Activated T-helper 1 cell treated with anti-CD3 and anti-CD28 coated beads, Interleukin-12 subunit alpha, Interleukin-12 subunit beta, Interleukin-2, Interleukin-4 antibody, amounts not matched to agents 30 ng/mL and 10 ng/mL and 1 ng/mL, durations not matched to agents 14 hours and 24 hours and 36 hours (primary cell): ENCODE data around the gene MRPL38. TPM values are rescaled to one million over a fixed set of nuclear protein-coding genes. Genes with fewer than 3 reads are reported as not detected.

Source experiments
- DNase-seq: peaks from one replicate; pipeline ENCODE4 v3.0.0; 2021; ENCODE audit warnings: low spot score
- H3K27ac Mint-ChIP-seq: one replicate; pipeline ENCODE4 v1.8.0; 2021; ENCODE audit warnings: mild to moderate bottlenecking, mixed read lengths
- H3K27me3 Mint-ChIP-seq: one replicate; pipeline ENCODE4 v1.8.0; 2022; ENCODE audit warnings: mild to moderate bottlenecking, moderate library complexity, mixed read lengths; ENCODE audit not compliant: insufficient read depth
- H3K36me3 Mint-ChIP-seq: one replicate; pipeline ENCODE4 v1.8.0; 2021; ENCODE audit warnings: low read depth, mixed read lengths
- H3K4me1 Mint-ChIP-seq: one replicate; pipeline ENCODE4 v1.8.0; 2021; ENCODE audit warnings: low read depth, mixed read lengths
- H3K4me3 Mint-ChIP-seq: one replicate; pipeline ENCODE4 v1.8.0; 2021; ENCODE audit warnings: mild to moderate bottlenecking, moderate library complexity, mixed read lengths
- H3K9me3 Mint-ChIP-seq: one replicate; pipeline ENCODE4 v1.8.0; 2021; ENCODE audit warnings: mixed read lengths
- intact Hi-C: fragments of 100-400 bp; cut with micrococcal nuclease; formaldehyde crosslinking; loops from one replicate; pipeline ENCODE4 v1.15.1; 2024
- total RNA-seq: library from RNA; stranded (reverse); gene quantifications from 2 replicates; pipeline ENCODE4 v1.2.3, GENCODE V29; 2022

MRPL38 gene
- 151 and 160 TPM in 2 replicates for total RNA-seq

GRCh38 chr17:75904749-75905521, at the start of gene MRPL38:
TSS of gene MRPL38 (minus strand) at chr17:75904884. CDS start at chr17:75904875, 9 bp downstream.
- peaks cover 5% of the 10 kb centered on the region for H3K36me3 Mint-ChIP-seq
- peak; percentile 96 for DNase-seq
- no peaks in the 10 kb centered on the region for H3K9me3 Mint-ChIP-seq
- H3K27me3 Mint-ChIP-seq = no peaks in the 10 kb centered on the region
- peak within 1 kb of the TSS; percentile 99 for H3K4me3 Mint-ChIP-seq
- H3K4me1 Mint-ChIP-seq = peaks cover 12% of the 10 kb centered on the region
- intact Hi-C loops = loop anchor here (1.0 to 10.0 kb wide), 9 partner anchors 9 to 394 kb away; partner anchors contain the start of genes ACOX1, FBF1, TEN1 and TRIM65
- H3K27ac Mint-ChIP-seq = peak within 1 kb of the TSS; percentile 84

GRCh38 chr17:75950855-75951554, 46.3 kb upstream of the MRPL38 start:
- H3K27ac Mint-ChIP-seq = no peak overlapping the region
- H3K9me3 Mint-ChIP-seq = no peaks in the 10 kb centered on the region
- no peak overlapping the region for H3K4me3 Mint-ChIP-seq
- peaks cover 25% of the 10 kb centered on the region for H3K36me3 Mint-ChIP-seq
- no peaks in the 10 kb centered on the region for H3K27me3 Mint-ChIP-seq
- DNase-seq = no peak
- intact Hi-C loops = no loop called here
- H3K4me1 Mint-ChIP-seq = peaks cover 7% of the 10 kb centered on the region

GRCh38 chr17:75950421-75950820, 45.7 kb upstream of the MRPL38 start:
- DNase-seq = no peak
- Mint-ChIP-seq H3K27me3 (no peaks in the 10 kb centered on the region), H3K4me1 (peaks cover 7% of the 10 kb centered on the region), H3K9me3 (no peaks in the 10 kb centered on the region), H3K27ac (no peak overlapping the region), H3K4me3 (no peak overlapping the region), H3K36me3 (peaks cover 22% of the 10 kb centered on the region)
- intact Hi-C loops = no loop called here

GRCh38 chr17:75945211-75945610, 40.5 kb upstream of the MRPL38 start:
- Mint-ChIP-seq H3K27ac (no peak overlapping the region), H3K4me3 (no peak overlapping the region), H3K27me3 (no peaks in the 10 kb centered on the region), H3K9me3 (no peaks in the 10 kb centered on the region), H3K4me1 (peaks cover 12% of the 10 kb centered on the region), H3K36me3 (peaks cover 9% of the 10 kb centered on the region)
- DNase-seq = no peak
- intact Hi-C loops = no loop called here

GRCh38 chr17:75943491-75943890, 38.8 kb upstream of the MRPL38 start:
- no peak overlapping the region for H3K4me3 Mint-ChIP-seq
- H3K9me3 Mint-ChIP-seq = no peaks in the 10 kb centered on the region

GRCh38 chr17:75942473-75942872, 37.8 kb upstream of the MRPL38 start:
- no peaks in the 10 kb centered on the region for H3K36me3 Mint-ChIP-seq
- peaks cover 13% of the 10 kb centered on the region for H3K4me1 Mint-ChIP-seq
- no peak overlapping the region for H3K27ac Mint-ChIP-seq
- no peaks in the 10 kb centered on the region for H3K27me3 Mint-ChIP-seq
- intact Hi-C loops = no loop called here
- no peak for DNase-seq
- no peak overlapping the region for H3K4me3 Mint-ChIP-seq
- no peaks in the 10 kb centered on the region for H3K9me3 Mint-ChIP-seq

More at GRCh38 chr17:75943491-75943890, 38.8 kb upstream of the MRPL38 start:
- intact Hi-C loops = no loop called here
- H3K27me3 Mint-ChIP-seq = no peaks in the 10 kb centered on the region
- H3K27ac Mint-ChIP-seq = no peak overlapping the region
- H3K36me3 Mint-ChIP-seq = peaks cover 5% of the 10 kb centered on the region
- H3K4me1 Mint-ChIP-seq = peaks cover 13% of the 10 kb centered on the region
- no peak for DNase-seq

GRCh38 chr17:75941442-75941819, 36.7 kb upstream of the MRPL38 start:
- no peaks in the 10 kb centered on the region for H3K27me3 Mint-ChIP-seq
- peaks cover 13% of the 10 kb centered on the region for H3K4me1 Mint-ChIP-seq
- H3K9me3 Mint-ChIP-seq = no peaks in the 10 kb centered on the region
- DNase-seq = no peak
- intact Hi-C loops = loop anchor here (1.0 kb wide), 4 partner anchors 37 to 730 kb away; partner anchors contain the start of genes ACOX1, MRPL38, TEN1 and WBP2
- peak overlapping the region; percentile 13 for H3K27ac Mint-ChIP-seq
- peak overlapping the region; percentile 88 for H3K4me3 Mint-ChIP-seq
- H3K36me3 Mint-ChIP-seq = no peaks in the 10 kb centered on the region

- Mint-ChIP-seq H3K36me3 (no peaks in the 10 kb centered on the region), H3K4me1 (peaks cover 13% of the 10 kb centered on the region), H3K9me3 (no peaks in the 10 kb centered on the region), H3K27me3 (no peaks in the 10 kb centered on the region), H3K27ac (peak within 1 kb of the TSS; percentile 50), H3K4me3 (peak within 1 kb of the TSS; percentile 88)
- intact Hi-C loops = loop anchor here (1.0 kb wide), 4 partner anchors 37 to 730 kb away; partner anchors contain the start of genes ACOX1, MRPL38, TEN1 and WBP2
- peak; percentile 88 for DNase-seq
Measured at GRCh38 chr17:75940727-75941441, 36.2 kb upstream of the MRPL38 start, which contains the start of gene FBF1. TSS of gene FBF1 (minus strand) at chr17:75941042. CDS start at chr17:75938149, 2,893 bp downstream.

- intact Hi-C loops = no loop called here
- no peak overlapping the region for H3K4me3 Mint-ChIP-seq
- no peak overlapping the region for H3K27ac Mint-ChIP-seq
- peaks cover 13% of the 10 kb centered on the region for H3K4me1 Mint-ChIP-seq
- H3K36me3 Mint-ChIP-seq = no peaks in the 10 kb centered on the region
- no peaks in the 10 kb centered on the region for H3K27me3 Mint-ChIP-seq
- H3K9me3 Mint-ChIP-seq = no peaks in the 10 kb centered on the region
- no peak for DNase-seq
Measured at GRCh38 chr17:75937652-75938051, 33.0 kb upstream of the MRPL38 start.

GRCh38 chr17:75933808-75934207, 29.1 kb upstream of the MRPL38 start:
- intact Hi-C loops = no loop called here
- no peak overlapping the region for H3K4me3 Mint-ChIP-seq
- H3K4me1 Mint-ChIP-seq = no peaks in the 10 kb centered on the region
- H3K36me3 Mint-ChIP-seq = peaks cover 2% of the 10 kb centered on the region
- H3K9me3 Mint-ChIP-seq = no peaks in the 10 kb centered on the region
- no peaks in the 10 kb centered on the region for H3K27me3 Mint-ChIP-seq
- H3K27ac Mint-ChIP-seq = no peak overlapping the region
- no peak for DNase-seq

- Mint-ChIP-seq H3K9me3 (no peaks in the 10 kb centered on the region), H3K4me1 (no peaks in the 10 kb centered on the region), H3K27me3 (no peaks in the 10 kb centered on the region), H3K36me3 (peaks cover 4% of the 10 kb centered on the region), H3K27ac (no peak overlapping the region), H3K4me3 (no peak overlapping the region)
- no peak for DNase-seq
- intact Hi-C loops = no loop called here
Measured at GRCh38 chr17:75932852-75933251, 28.2 kb upstream of the MRPL38 start.

- DNase-seq = no peak
- Mint-ChIP-seq H3K27me3 (no peaks in the 10 kb centered on the region), H3K27ac (no peak overlapping the region), H3K9me3 (no peaks in the 10 kb centered on the region), H3K4me1 (no peaks in the 10 kb centered on the region), H3K36me3 (peaks cover 4% of the 10 kb centered on the region), H3K4me3 (no peak overlapping the region)
- intact Hi-C loops = no loop called here
Measured at GRCh38 chr17:75931062-75931461, 26.4 kb upstream of the MRPL38 start.
